ENCODE data around the gene TEX48.

TEX48 gene

DNA sequence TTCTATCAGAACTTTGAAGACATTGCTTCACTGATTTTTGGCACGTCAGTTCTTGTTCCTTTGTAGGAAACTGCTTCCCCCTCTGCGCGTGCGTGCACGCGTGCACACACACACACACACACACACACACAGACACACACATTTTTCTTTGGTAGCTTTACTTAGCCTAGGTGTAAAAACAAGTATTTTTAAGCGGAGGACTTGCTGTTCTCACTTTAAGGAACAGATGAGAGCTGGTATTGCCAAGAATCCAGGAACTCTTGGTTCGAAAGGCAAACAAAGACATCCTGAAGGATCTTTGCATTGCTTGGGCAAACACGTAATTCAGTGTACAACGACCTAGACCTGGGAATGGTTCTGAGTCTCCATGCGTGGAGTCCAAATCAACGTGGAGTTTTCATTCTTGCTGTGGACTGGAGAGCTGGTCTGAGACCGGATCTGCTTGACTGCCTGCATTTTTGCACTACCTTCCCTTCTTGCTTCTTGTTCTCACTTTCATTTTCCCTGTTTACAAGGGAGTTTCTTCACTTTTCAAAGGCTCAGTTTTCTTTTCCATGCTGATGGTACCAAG lies 62.7 kb downstream of the TEX48 start:
- DNase-seq = no peak

DNA sequence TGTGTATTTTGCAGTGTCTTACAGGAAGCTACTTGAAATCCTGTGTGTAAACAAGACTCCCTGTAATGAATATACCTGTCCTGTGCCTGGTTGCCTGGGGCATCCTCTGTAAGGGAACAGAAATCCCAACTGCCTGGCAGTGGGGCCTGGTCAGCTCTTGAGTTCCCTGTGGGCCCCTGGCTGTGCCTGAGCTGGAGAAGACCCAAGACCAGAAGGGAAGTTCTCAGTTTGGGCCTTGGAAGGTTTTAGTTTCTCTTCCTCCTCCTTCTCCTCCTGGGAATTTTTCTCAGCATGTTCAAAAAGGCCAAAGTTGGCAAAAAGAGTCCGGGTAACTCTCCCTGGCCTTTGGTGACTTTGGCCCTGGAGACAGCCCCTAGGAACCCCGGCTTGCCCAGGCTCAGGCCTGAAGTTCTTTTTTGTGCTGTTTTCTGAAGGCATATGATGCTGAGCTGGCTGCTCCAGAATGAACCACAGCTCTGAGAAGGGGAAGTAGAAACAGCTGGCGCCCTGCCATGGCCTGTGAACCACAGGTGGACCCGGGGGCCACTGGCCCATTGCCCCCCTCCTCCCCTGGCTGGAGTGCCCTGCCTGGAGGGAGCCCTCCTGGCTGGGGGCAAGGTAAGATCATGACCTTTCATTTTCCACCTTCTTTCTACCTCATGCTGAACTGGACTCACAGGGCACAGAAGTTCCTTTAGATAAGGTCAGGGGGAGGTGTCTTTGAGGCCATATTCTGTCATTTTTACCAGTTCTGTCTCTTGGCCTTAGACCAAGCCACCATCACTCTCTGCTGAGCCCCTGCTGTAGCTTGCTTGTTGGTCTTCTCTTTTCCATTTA lies 65.1 kb downstream of the TEX48 start:
- DNase-seq = peak; percentile 97
